Mesothelial cell of epicardium (in vitro differentiated cells): Measurements from ENCODE around the gene PRDM10. TPM values are rescaled to one million over a fixed set of nuclear protein-coding genes. Genes with fewer than 3 reads are reported as not detected.
"Not testable (repeated sequence)": the region's sequence is repeated elsewhere in the genome, so short reads cannot be mapped to it uniquely, and the experiment has no call there.

Source experiments
- DNase-seq, 2 experiments: peaks; one replicate each; pipeline ENCODE4 v3.0.0; 2021; ENCODE audit warnings: low spot score in 2 of 2; ENCODE audit not compliant: unreplicated experiment in 2 of 2
- H3K27ac Mint-ChIP-seq: 2 replicates; pipeline ENCODE4 v1.8.0; 2021; ENCODE audit warnings: mixed read lengths
- H3K27me3 Mint-ChIP-seq: 2 replicates; pipeline ENCODE4 v1.8.0; 2021; ENCODE audit warnings: low read depth, mixed read lengths
- H3K36me3 Mint-ChIP-seq: 2 replicates; pipeline ENCODE4 v1.8.0; 2021; ENCODE audit warnings: mixed read lengths
- H3K4me1 Mint-ChIP-seq: 2 replicates; pipeline ENCODE4 v1.8.0; 2021; ENCODE audit warnings: mixed read lengths
- H3K4me3 Mint-ChIP-seq: 2 replicates; pipeline ENCODE4 v1.8.0; 2021; ENCODE audit warnings: mild to moderate bottlenecking, moderate library complexity, mixed read lengths
- H3K9me3 Mint-ChIP-seq: 2 replicates; pipeline ENCODE4 v1.8.0; 2021; ENCODE audit warnings: mixed read lengths
- CTCF ChIP-seq: fragments of 200-600 bp; sonication (generic); IDR thresholded peaks from one replicate; pipeline ENCODE4 v1.5.0; 2021; ENCODE audit warnings: antibody characterized with exemption; ENCODE audit not compliant: unreplicated experiment
- total RNA-seq: library from RNA; stranded (reverse); gene quantifications from 3 replicates; pipeline ENCODE4 v1.2.1, GENCODE V29; 2021

PRDM10 gene
- total RNA-seq, 1 donor from 2014 or later = 17.8 TPM

- Mint-ChIP-seq H3K4me1 (no peaks in the 10 kb centered on the region), H3K36me3 (peaks cover 59% of the 10 kb centered on the region), H3K9me3 (no peaks in the 10 kb centered on the region), H3K27me3 (no peaks in the 10 kb centered on the region), H3K27ac (no peak overlapping the region), H3K4me3 (no peak overlapping the region)
- DNase-seq = no peak
- TF ChIP-seq CTCF = no peak
Measured at GRCh38 chr11:129884581-129884980, 118.1 kb downstream of the PRDM10 start.

GRCh38 chr11:129881570-129882170 lies 121.0 kb downstream of the PRDM10 start:
- H3K4me1 Mint-ChIP-seq = no peaks in the 10 kb centered on the region
- H3K36me3 Mint-ChIP-seq = peaks cover 61% of the 10 kb centered on the region
- peak; percentile 71 for TF ChIP-seq CTCF
- no peaks in the 10 kb centered on the region for H3K9me3 Mint-ChIP-seq
- no peak overlapping the region for H3K4me3 Mint-ChIP-seq
- H3K27me3 Mint-ChIP-seq = no peaks in the 10 kb centered on the region
- no peak overlapping the region for H3K27ac Mint-ChIP-seq
- DNase-seq = no peak

GRCh38 chr11:129880311-129880710 lies 122.3 kb downstream of the PRDM10 start:
- H3K36me3 Mint-ChIP-seq = peaks cover 53% of the 10 kb centered on the region
- H3K27me3 Mint-ChIP-seq = no peaks in the 10 kb centered on the region
- no peaks in the 10 kb centered on the region for H3K4me1 Mint-ChIP-seq
- H3K4me3 Mint-ChIP-seq = no peak overlapping the region
- H3K27ac Mint-ChIP-seq = no peak overlapping the region
- H3K9me3 Mint-ChIP-seq = no peaks in the 10 kb centered on the region
- TF ChIP-seq CTCF = no peak
- no peak for DNase-seq

- no peak for DNase-seq
- no peak for TF ChIP-seq CTCF
- H3K4me1 Mint-ChIP-seq = peaks cover 4% of the 10 kb centered on the region
- H3K4me3 Mint-ChIP-seq = no peak overlapping the region
- H3K36me3 Mint-ChIP-seq = peaks cover 48% of the 10 kb centered on the region
- H3K27ac Mint-ChIP-seq = no peak overlapping the region
- H3K27me3 Mint-ChIP-seq = no peaks in the 10 kb centered on the region
- H3K9me3 Mint-ChIP-seq = no peaks in the 10 kb centered on the region
Measured at GRCh38 chr11:129871914-129872313, 130.7 kb downstream of the PRDM10 start.

- H3K9me3 Mint-ChIP-seq = not testable (repeated sequence)
Measured at GRCh38 chr11:129868626-129869025, 134.0 kb downstream of the PRDM10 start.

GRCh38 chr11:129866311-129866710 lies 136.3 kb downstream of the PRDM10 start:
- H3K36me3 Mint-ChIP-seq = peaks cover 53% of the 10 kb centered on the region
- no peak for TF ChIP-seq CTCF
- no peaks in the 10 kb centered on the region for H3K27me3 Mint-ChIP-seq
- DNase-seq = no peak
- H3K4me3 Mint-ChIP-seq = no peak overlapping the region
- peak overlapping the region; percentile 78 for H3K27ac Mint-ChIP-seq
- H3K9me3 Mint-ChIP-seq = no peaks in the 10 kb centered on the region
- peaks cover 29% of the 10 kb centered on the region for H3K4me1 Mint-ChIP-seq

More at GRCh38 chr11:129868626-129869025, 134.0 kb downstream of the PRDM10 start:
- Mint-ChIP-seq H3K27ac (peak overlapping the region; percentile 49), H3K36me3 (peaks cover 60% of the 10 kb centered on the region), H3K4me1 (peaks cover 14% of the 10 kb centered on the region)
- H3K27me3 Mint-ChIP-seq, H3K4me3 Mint-ChIP-seq, DNase-seq: not testable (repeated sequence)
